ENCODE data around the gene FGG. TPM values are rescaled to one million over a fixed set of nuclear protein-coding genes. Genes with fewer than 3 reads are reported as not detected.

The FGG gene
- total RNA-seq, 1 donor from 2014 or later, result not detected

DNA sequence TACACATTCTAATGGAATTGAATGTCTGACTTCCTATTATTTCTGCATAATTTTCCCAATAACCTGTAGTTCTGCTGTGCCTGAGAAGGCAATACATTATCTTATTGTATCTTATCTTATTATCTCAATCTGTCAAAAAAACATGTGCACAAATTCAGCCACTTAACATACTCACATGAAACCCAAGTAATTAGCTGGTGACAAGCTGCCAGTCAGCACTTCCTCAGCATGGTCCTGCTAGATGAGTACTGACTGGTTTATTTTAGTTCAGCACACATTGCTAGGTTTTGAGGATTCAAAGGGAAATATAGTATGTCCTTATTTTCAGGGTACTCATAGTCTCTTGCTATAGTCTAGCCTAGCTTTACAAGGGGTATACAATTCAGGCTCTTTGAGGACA, 17.9 kb upstream of the FGG start:
- peaks cover 21% of the 10 kb centered on the region for H3K27me3 ChIP-seq (ENCODE audit: insufficient read depth, low read length)
- no peak overlapping the region for H3K9ac ChIP-seq (ENCODE audit: low read length)
- TF ChIP-seq EZH2 (IDR thresholded peaks at IDR 0.05; ENCODE audit: insufficient read depth, low read length), result no peak
- no peak overlapping the region for H3K27ac Mint-ChIP-seq (ENCODE audit: unreplicated experiment)
- peaks cover 6% of the 10 kb centered on the region for H3K27me3 Mint-ChIP-seq (ENCODE audit: low read depth, unreplicated experiment)
- H3K9me3 ChIP-seq (ENCODE audit: insufficient read depth, low read depth, low read length), result no peaks in the 10 kb centered on the region
- no peaks in the 10 kb centered on the region for H3K79me2 ChIP-seq (ENCODE audit: insufficient read depth, low read length)
- no peak overlapping the region for H3K4me3 Mint-ChIP-seq (ENCODE audit: unreplicated experiment)
- H3K36me3 Mint-ChIP-seq (ENCODE audit: low read depth, unreplicated experiment), result no peaks in the 10 kb centered on the region
- peaks cover 2% of the 10 kb centered on the region for H3K4me1 Mint-ChIP-seq (ENCODE audit: low read depth, unreplicated experiment)
- FAIRE-seq (no peak), DNase-seq (ENCODE audit: low read depth) (no peak)
- H3K4me2 ChIP-seq (ENCODE audit: low read length), result no peak overlapping the region
- no peaks in the 10 kb centered on the region for H3K36me3 ChIP-seq (ENCODE audit: insufficient read depth, low read length)
- H3K9me3 Mint-ChIP-seq (ENCODE audit: unreplicated experiment), result no peaks in the 10 kb centered on the region
- no peak overlapping the region for H3K27ac ChIP-seq (ENCODE audit: low read depth, low read length)
- H2AFZ ChIP-seq (ENCODE audit: low read depth, low read length), result no peak overlapping the region
- H4K20me1 ChIP-seq (ENCODE audit: insufficient read depth, low read length), result no peaks in the 10 kb centered on the region
- no peak overlapping the region for H3K4me3 ChIP-seq (ENCODE audit: insufficient read depth, low read depth, low read length)
- peaks cover 3% of the 10 kb centered on the region for H3K4me1 ChIP-seq (ENCODE audit: insufficient read depth, low read length)

- H3K27ac Mint-ChIP-seq (ENCODE audit: unreplicated experiment), result no peak overlapping the region
- Histone ChIP-seq H3K27ac (ENCODE audit: low read depth, low read length) (no peak overlapping the region), H3K4me3 (ENCODE audit: insufficient read depth, low read depth, low read length) (peak overlapping the region; percentile 29), H3K9me3 (ENCODE audit: insufficient read depth, low read depth, low read length) (no peaks in the 10 kb centered on the region), H3K27me3 (ENCODE audit: insufficient read depth, low read length) (peaks cover 21% of the 10 kb centered on the region), H4K20me1 (ENCODE audit: insufficient read depth, low read length) (no peaks in the 10 kb centered on the region), H3K79me2 (ENCODE audit: insufficient read depth, low read length) (no peaks in the 10 kb centered on the region), H3K4me2 (ENCODE audit: low read length) (peak overlapping the region; percentile 88), H3K36me3 (ENCODE audit: insufficient read depth, low read length) (no peaks in the 10 kb centered on the region), H2AFZ (ENCODE audit: low read depth, low read length) (peak overlapping the region; percentile 84), H3K9ac (ENCODE audit: low read length) (peak overlapping the region; percentile 54), H3K4me1 (ENCODE audit: insufficient read depth, low read length) (peaks cover 3% of the 10 kb centered on the region)
- peaks cover 10% of the 10 kb centered on the region for H3K27me3 Mint-ChIP-seq (ENCODE audit: low read depth, unreplicated experiment)
- DNase-seq (ENCODE audit: low read depth) (peak; percentile 27), FAIRE-seq (no peak)
- no peak for TF ChIP-seq EZH2 (IDR thresholded peaks at IDR 0.05; ENCODE audit: insufficient read depth, low read length)
- TF ChIP-seq, protein P1, sequence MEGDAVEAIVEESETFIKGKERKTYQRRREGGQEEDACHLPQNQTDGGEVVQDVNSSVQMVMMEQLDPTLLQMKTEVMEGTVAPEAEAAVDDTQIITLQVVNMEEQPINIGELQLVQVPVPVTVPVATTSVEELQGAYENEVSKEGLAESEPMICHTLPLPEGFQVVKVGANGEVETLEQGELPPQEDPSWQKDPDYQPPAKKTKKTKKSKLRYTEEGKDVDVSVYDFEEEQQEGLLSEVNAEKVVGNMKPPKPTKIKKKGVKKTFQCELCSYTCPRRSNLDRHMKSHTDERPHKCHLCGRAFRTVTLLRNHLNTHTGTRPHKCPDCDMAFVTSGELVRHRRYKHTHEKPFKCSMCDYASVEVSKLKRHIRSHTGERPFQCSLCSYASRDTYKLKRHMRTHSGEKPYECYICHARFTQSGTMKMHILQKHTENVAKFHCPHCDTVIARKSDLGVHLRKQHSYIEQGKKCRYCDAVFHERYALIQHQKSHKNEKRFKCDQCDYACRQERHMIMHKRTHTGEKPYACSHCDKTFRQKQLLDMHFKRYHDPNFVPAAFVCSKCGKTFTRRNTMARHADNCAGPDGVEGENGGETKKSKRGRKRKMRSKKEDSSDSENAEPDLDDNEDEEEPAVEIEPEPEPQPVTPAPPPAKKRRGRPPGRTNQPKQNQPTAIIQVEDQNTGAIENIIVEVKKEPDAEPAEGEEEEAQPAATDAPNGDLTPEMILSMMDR (IDR thresholded peaks at IDR 0.05; ENCODE audit: insufficient read depth, low read depth, low read length), result peak; percentile 43
- no peak overlapping the region for H3K4me3 Mint-ChIP-seq (ENCODE audit: unreplicated experiment)
- no peaks in the 10 kb centered on the region for H3K9me3 Mint-ChIP-seq (ENCODE audit: unreplicated experiment)
- H3K4me1 Mint-ChIP-seq (ENCODE audit: low read depth, unreplicated experiment), result peaks cover 2% of the 10 kb centered on the region
- no peaks in the 10 kb centered on the region for H3K36me3 Mint-ChIP-seq (ENCODE audit: low read depth, unreplicated experiment)
These were observed 14.5 kb upstream of the FGG start for GRCh38 chr4:154626793-154627484.

DNA sequence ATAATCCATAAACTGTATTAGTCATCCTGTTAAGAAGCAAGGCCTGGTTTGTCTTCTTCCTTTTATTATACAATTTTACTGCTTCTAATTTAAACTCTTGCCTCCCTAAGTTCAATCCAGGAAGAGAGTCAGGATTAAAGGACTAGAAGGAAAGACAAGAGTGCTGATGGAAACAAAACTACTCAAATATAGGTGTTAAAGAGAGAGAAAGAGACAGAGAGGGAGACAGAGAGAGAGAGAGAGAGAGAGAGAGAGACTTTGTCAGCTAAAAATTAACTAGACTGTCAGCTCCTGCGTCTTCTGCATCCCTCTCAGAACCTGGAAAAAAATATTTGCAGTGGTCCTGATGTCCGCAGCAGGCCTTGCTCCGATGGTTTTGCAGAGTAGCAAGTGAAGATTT, 13.5 kb upstream of the FGG start:
- Histone ChIP-seq H3K4me3 (ENCODE audit: insufficient read depth, low read depth, low read length) (no peak overlapping the region), H2AFZ (ENCODE audit: low read depth, low read length) (no peak overlapping the region)

More for the DNA sequence above, 13.5 kb upstream of the FGG start:
- no peak overlapping the region for H3K27ac ChIP-seq (ENCODE audit: low read depth, low read length)
- TF ChIP-seq, protein P1 (IDR thresholded peaks at IDR 0.05; ENCODE audit: insufficient read depth, low read depth, low read length), result no peak
- TF ChIP-seq EZH2 (IDR thresholded peaks at IDR 0.05; ENCODE audit: insufficient read depth, low read length), result no peak
- no peak overlapping the region for H3K27ac Mint-ChIP-seq (ENCODE audit: unreplicated experiment)
- peaks cover 2% of the 10 kb centered on the region for H3K4me1 Mint-ChIP-seq (ENCODE audit: low read depth, unreplicated experiment)
- no peak overlapping the region for H3K9ac ChIP-seq (ENCODE audit: low read length)
- FAIRE-seq (no peak), DNase-seq (ENCODE audit: low read depth) (no peak)
- no peaks in the 10 kb centered on the region for H3K36me3 ChIP-seq (ENCODE audit: insufficient read depth, low read length)
- H3K4me1 ChIP-seq (ENCODE audit: insufficient read depth, low read length), result peaks cover 3% of the 10 kb centered on the region
- peaks cover 12% of the 10 kb centered on the region for H3K27me3 ChIP-seq (ENCODE audit: insufficient read depth, low read length)
- H3K79me2 ChIP-seq (ENCODE audit: insufficient read depth, low read length), result no peaks in the 10 kb centered on the region
- H3K27me3 Mint-ChIP-seq (ENCODE audit: low read depth, unreplicated experiment), result peaks cover 8% of the 10 kb centered on the region
- no peaks in the 10 kb centered on the region for H3K9me3 ChIP-seq (ENCODE audit: insufficient read depth, low read depth, low read length)
- no peaks in the 10 kb centered on the region for H4K20me1 ChIP-seq (ENCODE audit: insufficient read depth, low read length)
- H3K36me3 Mint-ChIP-seq (ENCODE audit: low read depth, unreplicated experiment), result no peaks in the 10 kb centered on the region
- H3K9me3 Mint-ChIP-seq (ENCODE audit: unreplicated experiment), result no peaks in the 10 kb centered on the region
- H3K4me3 Mint-ChIP-seq (ENCODE audit: unreplicated experiment), result no peak overlapping the region
- no peak overlapping the region for H3K4me2 ChIP-seq (ENCODE audit: low read length)
